Measurements from ENCODE around the gene DRD2. TPM values are rescaled to one million over a fixed set of nuclear protein-coding genes. Genes with fewer than 3 reads are reported as not detected.

The DRD2 gene
- total and polyA plus RNA-seq, 9 donors: 0.02 to 1.0 (median 0.25) TPM; not detected in 2

GRCh38 chr11:113431746-113432145 lies 43.5 kb downstream of the DRD2 start:
- H3K27ac ChIP-seq: no peak overlapping the region
- no peak for DNase-seq
- WGBS, 3 donors: 80 to 88% (median 83%) methylated on average over 4 of the region's 4 CpGs
- H3K4me1 ChIP-seq (ENCODE audit: insufficient read depth): peaks cover 2% of the 10 kb centered on the region
- H3K36me3 ChIP-seq: no peaks in the 10 kb centered on the region
- no peaks in the 10 kb centered on the region for H3K27me3 ChIP-seq
- intact Hi-C loops (cut with DNase I): no loop called here
- H3K4me3 ChIP-seq: no peak overlapping the region
- TF ChIP-seq POLR2A (IDR thresholded peaks at IDR 0.05) (no peak), CTCF (IDR thresholded peaks at IDR 0.05) (no peak), EP300 (IDR thresholded peaks at IDR 0.05) (no peak)
- H3K9me3 ChIP-seq: no peaks in the 10 kb centered on the region

GRCh38 chr11:113426686-113427085 lies 48.5 kb downstream of the DRD2 start:
- H3K4me1 ChIP-seq (ENCODE audit: insufficient read depth): no peaks in the 10 kb centered on the region
- WGBS, 3 donors: 85 to 93% (median 92%) methylated on average over 6 of the region's 6 CpGs
- TF ChIP-seq EP300 (IDR thresholded peaks at IDR 0.05) (no peak), POLR2A (IDR thresholded peaks at IDR 0.05) (no peak), CTCF (IDR thresholded peaks at IDR 0.05) (no peak)
- no peak overlapping the region for H3K4me3 ChIP-seq
- no peak for DNase-seq
- H3K27me3 ChIP-seq: no peaks in the 10 kb centered on the region
- intact Hi-C loops (cut with DNase I): no loop called here
- H3K36me3 ChIP-seq: no peaks in the 10 kb centered on the region
- no peaks in the 10 kb centered on the region for H3K9me3 ChIP-seq
- no peak overlapping the region for H3K27ac ChIP-seq

- WGBS, 3 donors: 41 to 51% (median 47%) methylated on average over 2 of the region's 2 CpGs
- H3K27me3 ChIP-seq: no peaks in the 10 kb centered on the region
- intact Hi-C loops (cut with DNase I): no loop called here
These were observed 54.4 kb downstream of the DRD2 start for GRCh38 chr11:113420808-113421207.

GRCh38 chr11:113419454-113420003 lies 55.7 kb downstream of the DRD2 start:
- Histone ChIP-seq H3K4me1 (ENCODE audit: insufficient read depth) (no peaks in the 10 kb centered on the region), H3K4me3 (no peak overlapping the region), H3K9me3 (no peaks in the 10 kb centered on the region), H3K36me3 (no peaks in the 10 kb centered on the region), H3K27ac (no peak overlapping the region), H3K27me3 (no peaks in the 10 kb centered on the region)
- 71 to 78% (median 77%) methylated on average over 14 of the region's 14 CpGs for WGBS, 3 donors
- intact Hi-C loops (cut with DNase I): no loop called here
- no peak for TF ChIP-seq POLR2A (IDR thresholded peaks at IDR 0.05)
- TF ChIP-seq EP300 (IDR thresholded peaks at IDR 0.05): no peak
- no peak for TF ChIP-seq CTCF (IDR thresholded peaks at IDR 0.05)
- no peak for DNase-seq

More at GRCh38 chr11:113420808-113421207, 54.4 kb downstream of the DRD2 start:
- DNase-seq: no peak
- no peak overlapping the region for H3K27ac ChIP-seq
- no peaks in the 10 kb centered on the region for H3K4me1 ChIP-seq (ENCODE audit: insufficient read depth)
- no peaks in the 10 kb centered on the region for H3K9me3 ChIP-seq
- no peak overlapping the region for H3K4me3 ChIP-seq
- H3K36me3 ChIP-seq: no peaks in the 10 kb centered on the region
- no peak for TF ChIP-seq CTCF (IDR thresholded peaks at IDR 0.05)
- no peak for TF ChIP-seq POLR2A (IDR thresholded peaks at IDR 0.05)
- TF ChIP-seq EP300 (IDR thresholded peaks at IDR 0.05): no peak
